ENCODE results near the gene CALR.

Gene CALR

DNA sequence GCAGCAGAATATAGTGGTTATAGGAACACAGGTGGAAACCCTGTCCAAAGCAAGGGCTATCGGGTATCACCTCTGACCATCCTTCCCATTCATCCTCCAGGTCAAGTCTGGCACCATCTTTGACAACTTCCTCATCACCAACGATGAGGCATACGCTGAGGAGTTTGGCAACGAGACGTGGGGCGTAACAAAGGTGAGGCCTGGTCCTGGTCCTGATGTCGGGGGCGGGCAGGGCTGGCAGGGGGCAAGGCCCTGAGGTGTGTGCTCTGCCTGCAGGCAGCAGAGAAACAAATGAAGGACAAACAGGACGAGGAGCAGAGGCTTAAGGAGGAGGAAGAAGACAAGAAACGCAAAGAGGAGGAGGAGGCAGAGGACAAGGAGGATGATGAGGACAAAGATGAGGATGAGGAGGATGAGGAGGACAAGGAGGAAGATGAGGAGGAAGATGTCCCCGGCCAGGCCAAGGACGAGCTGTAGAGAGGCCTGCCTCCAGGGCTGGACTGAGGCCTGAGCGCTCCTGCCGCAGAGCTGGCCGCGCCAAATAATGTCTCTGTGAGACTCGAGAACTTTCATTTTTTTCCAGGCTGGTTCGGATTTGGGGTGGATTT, 5.1 kb downstream of the CALR start:
- H3K4me3 ChIP-seq (ENCODE audit: low read depth, low read length) = no peak overlapping the region
- TF ChIP-seq, protein P1, sequence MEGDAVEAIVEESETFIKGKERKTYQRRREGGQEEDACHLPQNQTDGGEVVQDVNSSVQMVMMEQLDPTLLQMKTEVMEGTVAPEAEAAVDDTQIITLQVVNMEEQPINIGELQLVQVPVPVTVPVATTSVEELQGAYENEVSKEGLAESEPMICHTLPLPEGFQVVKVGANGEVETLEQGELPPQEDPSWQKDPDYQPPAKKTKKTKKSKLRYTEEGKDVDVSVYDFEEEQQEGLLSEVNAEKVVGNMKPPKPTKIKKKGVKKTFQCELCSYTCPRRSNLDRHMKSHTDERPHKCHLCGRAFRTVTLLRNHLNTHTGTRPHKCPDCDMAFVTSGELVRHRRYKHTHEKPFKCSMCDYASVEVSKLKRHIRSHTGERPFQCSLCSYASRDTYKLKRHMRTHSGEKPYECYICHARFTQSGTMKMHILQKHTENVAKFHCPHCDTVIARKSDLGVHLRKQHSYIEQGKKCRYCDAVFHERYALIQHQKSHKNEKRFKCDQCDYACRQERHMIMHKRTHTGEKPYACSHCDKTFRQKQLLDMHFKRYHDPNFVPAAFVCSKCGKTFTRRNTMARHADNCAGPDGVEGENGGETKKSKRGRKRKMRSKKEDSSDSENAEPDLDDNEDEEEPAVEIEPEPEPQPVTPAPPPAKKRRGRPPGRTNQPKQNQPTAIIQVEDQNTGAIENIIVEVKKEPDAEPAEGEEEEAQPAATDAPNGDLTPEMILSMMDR (IDR thresholded peaks at IDR 0.05; ENCODE audit: insufficient read depth, low read depth, low read length, missing control alignments) = no peak
- no peak for DNase-seq (ENCODE audit: low read depth)

DNA sequence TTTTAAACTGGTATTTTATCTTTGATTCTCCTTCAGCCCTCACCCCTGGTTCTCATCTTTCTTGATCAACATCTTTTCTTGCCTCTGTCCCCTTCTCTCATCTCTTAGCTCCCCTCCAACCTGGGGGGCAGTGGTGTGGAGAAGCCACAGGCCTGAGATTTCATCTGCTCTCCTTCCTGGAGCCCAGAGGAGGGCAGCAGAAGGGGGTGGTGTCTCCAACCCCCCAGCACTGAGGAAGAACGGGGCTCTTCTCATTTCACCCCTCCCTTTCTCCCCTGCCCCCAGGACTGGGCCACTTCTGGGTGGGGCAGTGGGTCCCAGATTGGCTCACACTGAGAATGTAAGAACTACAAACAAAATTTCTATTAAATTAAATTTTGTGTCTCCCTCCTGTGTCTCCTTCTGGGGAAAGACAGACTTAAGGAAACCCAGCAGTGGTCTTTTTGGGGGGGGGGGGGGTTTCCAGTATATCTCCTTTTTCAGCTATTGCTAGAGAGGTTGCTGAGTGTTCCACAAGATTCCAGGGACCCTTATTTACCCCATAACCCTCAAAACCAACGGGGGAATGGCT, 5.8 kb downstream of the CALR start:
- DNase-seq (ENCODE audit: low read depth) = no peak
- peak overlapping the region; percentile 38; the same call in 1 of the 2 replicates for H3K4me3 ChIP-seq (ENCODE audit: low read depth, low read length)
- TF ChIP-seq, protein P1 (IDR thresholded peaks at IDR 0.05; ENCODE audit: insufficient read depth, low read depth, low read length, missing control alignments) = no peak

DNA sequence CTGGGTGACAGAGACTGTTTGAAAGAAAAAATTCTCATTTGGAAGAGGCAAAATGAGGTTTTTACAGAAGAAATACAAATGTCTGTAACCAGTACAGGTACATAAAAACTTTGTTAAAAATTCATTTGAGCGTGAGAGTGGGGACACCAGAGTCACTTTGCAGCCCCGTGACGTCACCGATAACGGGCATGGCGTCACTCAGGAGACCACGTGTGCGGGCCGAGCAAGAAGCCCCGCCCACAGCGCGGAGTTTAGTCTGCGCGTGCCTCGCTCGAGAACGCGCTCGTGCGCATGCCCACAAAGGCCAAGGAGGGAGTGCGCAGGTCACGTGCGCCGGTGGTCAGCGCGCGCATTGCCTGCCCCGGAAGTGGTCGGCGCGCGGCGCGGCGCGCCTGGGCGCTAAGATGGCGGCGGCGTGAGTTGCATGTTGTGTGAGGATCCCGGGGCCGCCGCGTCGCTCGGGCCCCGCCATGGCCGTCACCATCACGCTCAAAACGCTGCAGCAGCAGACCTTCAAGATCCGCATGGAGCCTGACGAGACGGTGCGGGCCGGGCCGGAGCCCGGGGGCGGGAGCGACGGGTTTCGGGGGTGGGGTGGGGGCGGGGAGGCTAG, 7.2 kb downstream of the CALR start, which contains the start of gene RAD23A:
TSS of gene RAD23A (plus strand) at position 384 of the 613 bp plus-strand sequence. CDS start at position 471, 87 bp downstream.
- peak; percentile 99 for DNase-seq (ENCODE audit: low read depth)
- H3K4me3 ChIP-seq (ENCODE audit: low read depth, low read length) = peak within 1 kb of the TSS; percentile 86
- TF ChIP-seq, protein P1 (IDR thresholded peaks at IDR 0.05; ENCODE audit: insufficient read depth, low read depth, low read length, missing control alignments) = no peak

DNA sequence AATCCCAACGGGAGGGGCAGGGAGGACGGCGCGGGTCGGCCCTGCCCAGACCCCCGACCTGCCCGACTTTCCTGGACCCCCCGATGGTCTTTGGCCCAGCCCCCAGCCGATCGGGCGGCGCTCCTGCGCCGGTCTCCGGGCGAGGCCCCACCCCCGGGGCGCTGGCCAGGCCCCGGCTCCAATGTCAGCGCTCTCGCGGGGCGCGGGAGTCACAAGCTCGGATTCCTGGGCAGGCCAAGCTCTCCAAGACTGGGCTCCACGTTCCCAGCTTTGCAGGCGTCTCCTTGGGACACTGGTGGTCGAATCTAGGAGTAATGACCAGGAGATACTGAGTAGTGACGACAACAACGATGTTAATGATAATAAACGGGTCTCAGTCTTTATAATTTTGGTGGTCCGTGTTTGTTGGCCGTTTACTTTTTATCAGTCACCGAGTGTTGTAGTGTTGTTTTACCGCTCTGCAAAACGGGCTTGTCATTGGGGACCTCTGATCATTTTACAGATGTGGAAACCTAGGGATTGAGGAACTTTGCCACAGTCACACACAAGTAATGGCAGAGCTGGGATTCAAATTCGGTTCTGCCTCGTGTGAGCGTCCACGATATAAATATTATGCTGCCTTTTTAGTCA, 7.8 kb downstream of the CALR start:
- TF ChIP-seq, protein P1 (IDR thresholded peaks at IDR 0.05; ENCODE audit: insufficient read depth, low read depth, low read length, missing control alignments) = no peak
- peak overlapping the region; percentile 86 for H3K4me3 ChIP-seq (ENCODE audit: low read depth, low read length)
- DNase-seq (ENCODE audit: low read depth) = peak; percentile 82

DNA sequence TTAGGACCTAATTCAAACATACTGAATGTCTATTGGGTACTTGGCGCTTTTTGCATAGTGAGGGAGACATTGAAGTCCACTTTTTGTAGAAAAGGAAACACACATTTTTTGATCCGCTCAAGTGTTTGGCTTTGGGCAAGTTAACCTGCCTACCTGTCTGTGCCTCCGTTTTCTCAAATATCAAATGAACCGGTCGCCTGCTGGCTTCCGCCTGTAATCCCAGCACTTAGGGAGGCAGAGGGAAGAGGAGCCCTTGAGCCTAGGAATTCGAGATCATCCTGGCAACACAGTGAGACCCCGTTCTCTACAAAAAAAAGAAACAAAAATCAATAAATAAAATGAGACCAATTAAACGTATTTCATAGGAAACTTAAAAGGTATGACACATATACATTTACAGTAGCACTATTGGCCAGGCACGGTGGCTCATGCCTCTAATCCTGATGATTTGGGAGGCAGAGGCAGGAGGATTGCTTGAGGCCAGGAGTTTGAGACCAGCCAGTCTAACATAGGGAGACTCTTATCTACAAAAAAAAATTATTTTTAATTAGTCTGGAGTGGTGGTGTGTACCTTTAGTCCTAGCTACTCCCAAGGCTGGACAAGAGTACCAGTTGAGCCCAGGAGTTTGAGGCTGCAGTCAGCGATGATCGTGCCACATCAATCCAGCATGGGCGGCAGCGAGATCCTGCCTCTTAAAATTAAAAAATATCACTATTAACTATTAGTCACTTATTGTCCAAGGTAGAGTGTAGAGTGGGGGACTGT, 8.5 kb downstream of the CALR start:
- TF ChIP-seq, protein P1 (IDR thresholded peaks at IDR 0.05; ENCODE audit: insufficient read depth, low read depth, low read length, missing control alignments) = no peak
- H3K4me3 ChIP-seq (ENCODE audit: low read depth, low read length) = peak overlapping the region; percentile 86

More for the DNA sequence above, 8.5 kb downstream of the CALR start:
- no peak for DNase-seq (ENCODE audit: low read depth)

Data from GM12865 (cell line).